ENCODE measurements around the gene CNRIP1. TPM values are rescaled to one million over a fixed set of nuclear protein-coding genes. Genes with fewer than 3 reads are reported as not detected.

CNRIP1 gene, protein sequence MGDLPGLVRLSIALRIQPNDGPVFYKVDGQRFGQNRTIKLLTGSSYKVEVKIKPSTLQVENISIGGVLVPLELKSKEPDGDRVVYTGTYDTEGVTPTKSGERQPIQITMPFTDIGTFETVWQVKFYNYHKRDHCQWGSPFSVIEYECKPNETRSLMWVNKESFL
- total RNA-seq = 7.9 and 8.8 TPM in 2 replicates

DNA sequence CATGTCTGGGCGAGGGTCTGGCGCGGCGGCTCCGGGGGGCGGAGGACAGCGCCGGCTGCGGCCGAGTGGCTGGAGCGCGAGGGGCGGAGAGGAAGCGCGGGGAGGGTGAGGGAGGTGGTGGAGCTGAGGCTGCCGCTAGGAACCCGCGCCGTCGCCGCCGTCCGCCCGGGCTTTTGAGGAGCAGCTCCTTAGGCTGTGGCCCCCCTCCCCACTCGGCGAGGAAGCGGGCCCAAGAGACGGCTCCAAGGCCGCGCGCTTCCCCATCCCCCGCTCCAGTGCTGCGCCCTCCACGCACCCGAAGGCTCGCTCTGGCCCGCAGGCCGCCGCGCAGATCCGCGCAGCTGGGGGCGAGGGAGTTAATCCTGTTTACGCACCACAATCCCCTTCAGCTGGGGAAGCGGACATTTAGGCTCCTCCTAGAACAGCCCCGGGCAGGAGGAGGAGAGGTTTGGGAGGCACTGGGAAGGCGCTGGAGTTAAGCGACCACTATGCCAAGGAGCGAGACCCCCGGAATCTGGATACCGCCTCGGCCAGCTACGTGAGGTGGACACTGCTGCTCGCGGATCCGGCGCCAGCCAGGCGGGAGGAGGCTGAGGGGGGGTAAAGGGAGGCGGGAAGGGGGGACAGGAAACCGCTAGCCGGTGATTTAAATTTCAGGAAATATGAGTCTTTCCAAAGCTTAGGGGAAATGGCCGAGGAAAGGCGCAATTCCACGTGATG, at the start of gene CNRIP1:
TSS of gene CNRIP1 (minus strand) at position 552 of the 720 bp plus-strand sequence. CDS start at position 3, 549 bp downstream.
- Histone ChIP-seq H3K27me3 (ENCODE audit: control insufficient read depth, insufficient read depth, low read length) (no peaks in the 10 kb centered on the region), H3K4me3 (ENCODE audit: low read depth, low read length) (peak within 1 kb of the TSS; percentile 57)
- no peak for TF ChIP-seq CTCF (IDR thresholded peaks at IDR 0.05; ENCODE audit: insufficient read depth, low read length, poor library complexity, severe bottlenecking)

GRCh38 chr2:68369337-68369734, 49.6 kb upstream of the CNRIP1 start:
- no peak for TF ChIP-seq CTCF (IDR thresholded peaks at IDR 0.05; ENCODE audit: insufficient read depth, low read length, poor library complexity, severe bottlenecking)
- DNase-seq (ENCODE audit: low read depth) = no peak
- H3K27me3 ChIP-seq (ENCODE audit: control insufficient read depth, insufficient read depth, low read length) = no peaks in the 10 kb centered on the region
- no peak overlapping the region for H3K4me3 ChIP-seq (ENCODE audit: low read depth, low read length)
- H3K36me3 ChIP-seq (ENCODE audit: control insufficient read depth, insufficient read depth, low read length) = no peaks in the 10 kb centered on the region

More for the DNA sequence above, at the start of gene CNRIP1:
- H3K36me3 ChIP-seq (ENCODE audit: control insufficient read depth, insufficient read depth, low read length) = no peaks in the 10 kb centered on the region
- no peak for DNase-seq (ENCODE audit: low read depth)

DNA sequence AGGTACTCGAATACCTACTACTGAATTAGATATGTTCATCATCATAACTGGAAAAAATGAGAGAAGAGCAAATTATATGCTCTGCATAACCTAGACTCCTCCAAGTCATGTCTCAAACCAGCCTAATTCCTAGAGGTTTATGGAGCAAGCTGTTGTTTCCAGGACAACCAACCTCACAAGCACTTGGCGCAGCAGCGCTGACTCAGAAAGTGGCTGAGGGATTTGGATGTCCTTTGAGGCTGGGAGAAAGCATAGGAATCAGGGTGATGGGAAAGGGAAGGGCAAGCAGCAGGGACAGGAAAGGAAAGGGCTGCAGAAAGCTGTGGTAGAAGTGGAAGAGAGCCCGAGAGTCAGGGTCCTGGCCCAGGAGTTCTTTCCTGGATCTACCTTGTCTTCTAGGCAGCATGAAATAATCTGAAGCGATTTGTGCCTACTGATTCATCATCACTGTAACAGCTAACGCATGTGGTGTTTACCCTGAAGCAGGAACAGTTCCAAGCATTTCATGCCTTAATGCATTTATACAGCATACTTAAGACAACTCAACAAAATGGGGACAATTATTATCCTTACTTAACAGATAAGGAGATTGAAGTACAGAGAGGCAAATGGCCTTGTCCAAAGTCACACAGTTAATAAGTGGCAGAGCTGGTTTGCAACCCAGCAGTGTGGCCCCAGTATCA, 49.0 kb upstream of the CNRIP1 start:
- TF ChIP-seq CTCF (IDR thresholded peaks at IDR 0.05; ENCODE audit: insufficient read depth, low read length, poor library complexity, severe bottlenecking) = no peak
- peak; percentile 92 for DNase-seq (ENCODE audit: low read depth)
- Histone ChIP-seq H3K27me3 (ENCODE audit: control insufficient read depth, insufficient read depth, low read length) (no peaks in the 10 kb centered on the region), H3K36me3 (ENCODE audit: control insufficient read depth, insufficient read depth, low read length) (no peaks in the 10 kb centered on the region), H3K4me3 (ENCODE audit: low read depth, low read length) (no peak overlapping the region)

GRCh38 chr2:68367953-68368653, 48.4 kb upstream of the CNRIP1 start:
- TF ChIP-seq CTCF (IDR thresholded peaks at IDR 0.05; ENCODE audit: insufficient read depth, low read length, poor library complexity, severe bottlenecking) = no peak
- no peaks in the 10 kb centered on the region for H3K27me3 ChIP-seq (ENCODE audit: control insufficient read depth, insufficient read depth, low read length)
- no peaks in the 10 kb centered on the region for H3K36me3 ChIP-seq (ENCODE audit: control insufficient read depth, insufficient read depth, low read length)
- H3K4me3 ChIP-seq (ENCODE audit: low read depth, low read length) = no peak overlapping the region
- DNase-seq (ENCODE audit: low read depth) = no peak

DNA sequence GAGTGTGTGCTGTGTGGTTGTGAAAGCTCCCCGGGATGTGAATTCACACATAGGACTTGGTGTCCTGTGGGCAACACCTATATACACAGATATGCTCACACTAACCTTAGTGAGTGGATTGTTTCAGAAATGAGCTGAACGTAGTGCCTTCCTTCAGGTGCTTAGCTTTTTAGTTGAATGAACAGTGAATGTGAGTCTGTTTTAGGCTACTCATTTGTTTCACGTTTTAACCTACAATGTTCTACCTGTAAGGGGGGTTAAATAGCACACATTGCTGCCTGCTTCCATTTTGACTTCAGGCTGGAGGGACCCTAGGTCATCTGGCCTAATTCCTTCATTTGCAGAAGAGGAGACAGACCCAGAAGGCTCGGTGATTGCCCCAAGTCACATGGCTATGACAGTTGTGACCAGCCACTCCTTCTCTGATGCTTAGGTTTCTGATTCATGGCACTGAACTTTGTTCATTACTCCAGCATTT, 46.4 kb upstream of the CNRIP1 start:
- Histone ChIP-seq H3K4me3 (ENCODE audit: low read depth, low read length) (no peak overlapping the region), H3K27me3 (ENCODE audit: control insufficient read depth, insufficient read depth, low read length) (no peaks in the 10 kb centered on the region), H3K36me3 (ENCODE audit: control insufficient read depth, insufficient read depth, low read length) (no peaks in the 10 kb centered on the region)
- no peak for TF ChIP-seq CTCF (IDR thresholded peaks at IDR 0.05; ENCODE audit: insufficient read depth, low read length, poor library complexity, severe bottlenecking)
- DNase-seq (ENCODE audit: low read depth) = no peak
